DMS79 (cell line): ENCODE results near the gene OIP5.
"Not testable (repeated sequence)": the region's sequence is repeated elsewhere in the genome, so short reads cannot be mapped to it uniquely, and the experiment has no call there.

Experiments
- DNase-seq: peaks from one replicate; lab custom pipeline; 2025; lab: John Stamatoyannopoulos, UW

Gene OIP5

DNA sequence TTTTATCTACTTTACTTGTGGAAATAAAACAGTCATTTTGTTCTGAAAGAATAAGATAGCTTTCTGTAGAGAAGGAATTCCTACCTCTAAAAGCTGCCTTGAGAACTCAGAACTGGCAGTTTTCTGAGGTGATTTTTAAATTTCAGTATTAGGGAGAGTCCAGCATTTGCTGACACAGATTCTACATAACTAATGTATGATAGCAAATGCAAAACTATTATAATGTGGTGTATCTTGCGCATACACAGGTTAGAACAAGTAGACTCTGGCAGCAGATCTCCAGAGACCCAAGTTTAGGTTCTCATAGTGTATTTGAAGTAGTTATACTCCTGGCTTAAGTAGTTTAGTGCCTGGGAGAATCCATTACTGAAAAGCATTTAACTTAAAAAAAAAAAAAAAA is 30.8 kb downstream of the OIP5 start:
- no peak for DNase-seq

- not testable (repeated sequence) for DNase-seq
Measured at GRCh38 chr15:41301139-41301538, 31.3 kb downstream of the OIP5 start.

GRCh38 chr15:41292521-41292920 is 39.9 kb downstream of the OIP5 start:
- DNase-seq: no peak

DNA sequence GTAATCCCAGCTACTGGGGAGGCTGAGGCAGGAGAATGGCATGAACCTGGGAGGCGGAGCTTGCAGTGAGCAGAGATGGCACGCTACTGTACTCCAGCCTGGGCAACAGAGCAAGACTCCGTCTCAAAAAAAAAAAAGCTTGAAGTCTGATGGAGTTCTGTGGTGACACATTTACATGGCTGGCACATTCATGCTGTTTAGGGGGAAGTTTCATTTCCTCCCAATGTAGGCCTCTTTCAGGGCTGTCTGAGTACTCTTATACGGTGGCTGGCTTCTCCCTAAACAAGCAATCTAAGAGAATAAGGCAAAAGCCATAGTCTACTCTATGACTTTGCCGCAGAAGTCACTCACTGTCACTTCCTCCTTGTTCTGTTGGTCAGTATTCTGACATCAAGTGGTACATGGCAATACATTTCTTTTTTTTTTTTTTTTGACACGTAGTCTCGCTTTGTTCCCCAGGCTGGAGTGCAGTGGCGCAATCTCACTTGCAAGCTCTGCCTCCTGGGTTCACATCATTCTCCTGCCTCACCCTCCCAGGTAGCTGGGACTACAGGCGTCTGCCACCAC is 41.2 kb downstream of the OIP5 start:
- no peak for DNase-seq

DNA sequence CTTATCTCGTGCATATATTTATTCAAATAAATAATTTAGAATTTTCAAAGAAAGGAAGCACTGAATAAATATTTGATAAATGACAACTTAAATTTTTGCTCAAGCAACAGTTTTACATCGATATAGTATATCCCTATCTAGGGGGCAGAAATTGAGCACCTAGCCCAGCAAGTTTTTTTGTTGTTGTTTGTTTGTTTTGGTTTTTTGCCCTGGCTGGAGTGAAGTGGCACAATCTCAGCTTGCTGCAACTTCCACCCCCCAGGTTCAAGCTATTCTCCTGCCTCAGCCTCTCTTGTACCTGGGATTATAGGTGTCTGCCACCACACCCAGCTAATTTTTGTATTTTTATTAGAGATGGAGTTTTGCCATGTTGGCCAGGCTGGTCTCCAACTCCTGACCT is 42.4 kb downstream of the OIP5 start:
- DNase-seq: no peak

DNA sequence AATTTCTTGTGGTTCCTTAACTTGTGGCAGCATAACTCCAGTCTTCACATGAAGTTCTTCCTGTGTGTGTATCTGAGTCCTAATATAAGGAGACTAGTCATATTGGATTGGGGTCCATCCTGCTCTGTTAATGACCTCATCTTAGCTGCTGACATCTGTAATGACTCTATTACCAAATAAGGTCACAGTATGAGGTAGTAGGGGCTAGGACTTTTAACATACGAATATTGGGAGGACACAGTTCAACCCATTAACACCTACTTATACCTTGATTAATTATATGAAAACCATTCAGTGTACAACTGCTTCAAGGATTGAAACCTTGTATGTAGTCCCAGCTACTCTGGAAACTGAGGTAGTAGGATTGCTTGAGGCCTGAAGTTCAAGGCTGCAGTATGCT is 43.9 kb downstream of the OIP5 start:
- no peak for DNase-seq

GRCh38 chr15:41286665-41287333 is 45.6 kb downstream of the OIP5 start:
- no peak for DNase-seq

- DNase-seq: no peak
Measured at GRCh38 chr15:41285285-41285684, 47.1 kb downstream of the OIP5 start.

GRCh38 chr15:41284427-41285177 is 47.8 kb downstream of the OIP5 start:
- DNase-seq: no peak

DNA sequence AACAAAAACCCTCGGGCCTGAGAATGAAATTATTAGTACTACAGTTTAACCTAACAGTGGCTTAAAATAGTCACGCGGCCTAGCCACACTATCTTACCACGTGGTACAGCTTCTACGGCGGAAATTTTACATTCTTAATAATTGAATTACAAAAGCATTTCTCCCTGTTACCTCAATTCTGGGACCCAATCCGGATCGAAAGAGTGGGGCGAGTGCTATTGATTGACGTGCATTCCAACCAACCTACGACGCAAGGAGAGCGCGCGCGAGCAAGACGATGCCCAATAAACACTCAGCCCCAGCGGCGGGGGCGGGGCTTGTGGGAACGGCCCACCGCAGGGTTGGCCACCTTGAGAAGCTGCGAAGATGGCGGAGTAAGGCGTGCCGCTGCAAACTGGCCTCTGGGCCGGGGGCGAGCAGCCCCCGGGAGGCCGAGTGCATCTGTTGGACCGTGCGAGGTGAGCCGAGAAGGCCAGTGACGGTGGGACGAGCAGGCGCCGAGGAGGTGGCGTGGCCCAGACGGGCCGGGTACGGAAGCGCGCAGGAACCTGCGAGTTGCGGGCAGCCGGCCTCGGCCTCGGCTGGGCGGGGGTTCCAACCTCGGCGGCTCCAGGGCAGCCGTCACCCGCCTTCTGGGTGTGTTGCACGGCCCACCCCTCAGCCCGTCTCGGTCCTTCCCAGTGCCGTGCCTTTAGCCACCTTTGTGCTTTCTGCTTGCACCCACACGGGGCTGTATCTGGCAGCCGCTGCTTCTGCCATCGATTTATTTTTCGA is 48.6 kb downstream of the OIP5 start:
- peak; percentile 91 for DNase-seq

- not testable (repeated sequence) for DNase-seq
Measured at GRCh38 chr15:41282980-41283652, 49.3 kb downstream of the OIP5 start.

DNA sequence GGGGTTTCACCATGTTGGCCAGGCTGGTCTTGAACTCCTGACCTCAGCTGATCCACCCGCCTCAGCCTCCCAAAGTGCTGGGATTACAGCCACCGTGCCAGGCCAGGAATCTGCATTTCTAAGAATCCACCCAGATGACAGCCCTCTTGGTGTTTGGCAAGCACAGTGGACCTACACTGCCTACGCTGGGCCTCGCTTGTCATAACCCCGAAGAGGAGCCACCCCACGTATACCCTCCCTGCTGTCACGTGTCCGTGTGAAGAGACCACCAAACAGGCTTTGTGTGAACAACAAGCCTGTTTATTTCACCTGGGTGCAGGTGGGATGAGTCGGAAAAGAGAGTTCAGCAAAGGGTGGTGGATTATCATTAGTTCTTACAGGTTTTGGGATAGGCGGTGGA is 50.0 kb downstream of the OIP5 start:
- DNase-seq: not testable (repeated sequence)

GRCh38 chr15:41281236-41281635 is 51.2 kb downstream of the OIP5 start:
- DNase-seq: no peak

DNA sequence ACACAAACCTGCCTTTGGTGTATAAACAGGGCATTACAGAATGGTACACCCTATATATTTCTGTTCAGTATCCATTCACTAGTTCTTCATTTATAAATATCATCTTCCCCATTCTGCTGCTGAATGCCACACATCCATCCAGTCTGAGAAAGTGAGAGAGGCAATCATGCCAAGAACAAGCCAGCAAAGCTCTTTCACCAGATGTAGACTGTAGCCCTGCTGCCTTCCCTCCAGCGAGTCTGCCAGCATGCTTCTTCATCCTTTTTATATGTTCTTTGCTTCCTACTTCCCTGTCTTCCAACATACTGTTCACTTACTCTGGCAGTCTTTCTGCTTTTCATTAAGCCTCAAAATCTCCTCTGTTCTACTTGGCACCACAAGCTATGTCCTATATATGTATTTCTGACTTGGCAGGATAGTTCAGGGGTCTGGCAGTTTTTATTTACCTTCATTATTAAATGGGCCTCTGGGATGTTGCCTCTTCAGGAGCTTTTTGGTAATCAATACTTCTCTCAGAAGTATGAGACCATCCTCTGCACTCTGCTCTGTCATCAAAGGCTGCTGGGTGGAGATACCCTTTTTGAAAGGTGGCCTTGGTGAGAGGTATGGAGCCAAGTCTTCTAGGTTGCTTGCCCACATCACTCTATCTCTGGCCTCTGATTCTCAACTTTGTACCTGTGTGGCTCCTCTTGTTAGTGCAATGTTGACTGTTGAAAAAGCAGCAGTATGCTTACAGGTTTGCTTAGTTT is 52.7 kb downstream of the OIP5 start:
- DNase-seq: no peak

- no peak for DNase-seq
Measured at GRCh38 chr15:41278319-41278718, 54.1 kb downstream of the OIP5 start.

DNA sequence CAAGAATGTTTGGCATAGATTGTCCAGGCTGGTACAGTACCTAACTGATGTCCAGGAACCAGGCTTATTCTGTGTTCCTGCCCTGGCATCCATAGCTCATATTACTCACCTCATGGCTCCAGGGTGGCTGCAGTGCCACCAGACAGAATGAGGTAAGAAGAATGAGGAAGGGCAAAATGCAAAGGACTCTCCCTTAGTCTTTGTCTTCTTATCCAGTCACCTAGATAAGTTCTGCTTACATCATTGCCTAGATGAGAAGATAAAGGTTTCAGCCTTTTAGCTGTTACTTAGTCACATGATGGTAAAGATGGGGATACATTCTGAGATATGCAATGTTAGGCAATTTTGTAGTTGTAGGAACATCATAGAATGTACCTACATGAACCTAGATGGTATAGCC is 55.6 kb downstream of the OIP5 start:
- DNase-seq: no peak

- no peak for DNase-seq
Measured at GRCh38 chr15:41269887-41270286, 62.5 kb downstream of the OIP5 start.

DNA sequence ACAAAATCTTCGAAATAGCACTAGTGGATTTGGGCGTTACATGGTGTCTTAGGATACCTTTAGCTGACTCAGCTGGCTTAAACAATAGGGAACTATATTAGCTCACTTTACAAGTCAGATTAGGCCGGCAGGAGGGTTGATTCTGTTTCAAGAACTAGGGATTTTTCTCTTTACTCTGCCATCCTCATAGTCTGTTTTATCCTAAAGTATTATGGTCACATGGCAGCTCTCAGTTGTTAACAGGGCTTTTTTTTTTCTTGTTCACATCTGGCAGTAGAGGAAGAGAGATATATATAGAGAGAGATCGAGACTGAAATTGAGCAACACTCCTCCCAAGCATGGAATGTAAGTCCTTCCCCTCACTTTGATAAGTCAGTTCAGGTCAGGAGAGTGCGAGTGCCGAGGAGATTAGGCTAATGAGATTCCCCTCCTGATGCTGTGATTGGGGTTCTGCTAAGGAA is 68.5 kb downstream of the OIP5 start:
- no peak for DNase-seq

GRCh38 chr15:41262571-41262970 is 69.8 kb downstream of the OIP5 start:
- DNase-seq: no peak

GRCh38 chr15:41260924-41261323 is 71.5 kb downstream of the OIP5 start:
- not testable (repeated sequence) for DNase-seq

- DNase-seq: no peak
Measured at GRCh38 chr15:41259546-41260189, 72.7 kb downstream of the OIP5 start.
